CD4-positive, alpha-beta T cell treated with Interleukin-6 for 4 hours (primary cell): ENCODE data around the gene APC2.

Experiments
- DNase-seq: peaks from one replicate; pipeline ENCODE4 v3.0.0-alpha.2; 2020; ENCODE audit warnings: mixed read lengths

The APC2 gene

GRCh38 chr19:1447504-1447903, 2.4 kb upstream of the APC2 start:
- no peak for DNase-seq

- no peak for DNase-seq
Measured at GRCh38 chr19:1447944-1448343, 2.0 kb upstream of the APC2 start.

GRCh38 chr19:1450735-1451731, 1.1 kb downstream of the APC2 start:
- no peak for DNase-seq

- DNase-seq = no peak
Measured at GRCh38 chr19:1451916-1452801, 2.2 kb downstream of the APC2 start.

GRCh38 chr19:1452802-1453524, 3.0 kb downstream of the APC2 start:
- no peak for DNase-seq

GRCh38 chr19:1453525-1454364, 3.8 kb downstream of the APC2 start:
- no peak for DNase-seq

- DNase-seq = no peak
Measured at GRCh38 chr19:1455002-1455335, 5.0 kb downstream of the APC2 start.

GRCh38 chr19:1455336-1456120, 5.6 kb downstream of the APC2 start:
- DNase-seq = peak; percentile 47

- no peak for DNase-seq
Measured at GRCh38 chr19:1456121-1456900, 6.4 kb downstream of the APC2 start.

GRCh38 chr19:1457031-1457739, 7.3 kb downstream of the APC2 start:
- no peak for DNase-seq

GRCh38 chr19:1457892-1458291, 8.0 kb downstream of the APC2 start:
- DNase-seq = no peak

- DNase-seq = no peak
Measured at GRCh38 chr19:1459479-1459878, 9.6 kb downstream of the APC2 start.

- no peak for DNase-seq
Measured at GRCh38 chr19:1460033-1460995, 10.4 kb downstream of the APC2 start.

GRCh38 chr19:1461862-1462261, 11.9 kb downstream of the APC2 start:
- DNase-seq = no peak

GRCh38 chr19:1465191-1466016, 15.5 kb downstream of the APC2 start:
- peak; percentile 40 for DNase-seq

GRCh38 chr19:1466018-1466460, 16.1 kb downstream of the APC2 start:
- DNase-seq = no peak

GRCh38 chr19:1466461-1467214, 16.7 kb downstream of the APC2 start:
- DNase-seq = no peak
